H1 (cell line): Measurements from ENCODE around the gene TGM1. TPM values are rescaled to one million over a fixed set of nuclear protein-coding genes. Genes with fewer than 3 reads are reported as not detected.

ENCODE experiments used
- CTCF ChIA-PET: fragments of 300-600 bp; sonication (Branson Sonifier 250); formaldehyde crosslinking; loops from one replicate; lab custom pipeline; 2021; ENCODE audit not compliant: partially characterized antibody; lab: Charles Lee
- POLR2A ChIA-PET: fragments of 300-600 bp; sonication (Branson Sonifier 250); formaldehyde crosslinking; loops from one replicate; lab custom pipeline; 2021; ENCODE audit warnings: inconsistent platforms; ENCODE audit not compliant: partially characterized antibody; lab: Charles Lee
- DNase-seq, 2 experiments: peaks; one replicate each; pipeline versions ENCODE4 v3.0.0 to v3.0.0-alpha.2; 2010 to 2022; ENCODE audit warnings: low spot score in 2 of 2, low read depth in 1 of 2, mixed read lengths in 1 of 2
- FAIRE-seq: peaks from 2 replicates; lab custom pipeline; 2011; peaks lifted over from hg19 to GRCh38; lab: Jason Lieb, UNC
- H2AFZ ChIP-seq: 2 replicates; pipeline ENCODE4 v1.8.1; 2012; ENCODE audit warnings: low read length, inconsistent platforms
- H2AK5ac ChIP-seq: 2 replicates; pipeline ENCODE4 v1.6.1; 2013; ENCODE audit warnings: low read depth, low read length
- H2BK120ac ChIP-seq: replicated peaks from 2 replicates; pipeline ENCODE3; 2013; ENCODE audit warnings: low read depth, low read length, inconsistent platforms
- H2BK12ac ChIP-seq: 2 replicates; pipeline ENCODE4 v1.6.1; 2013; ENCODE audit warnings: low read depth, low read length
- H2BK15ac ChIP-seq: 2 replicates; pipeline ENCODE4 v1.6.1; 2013; ENCODE audit warnings: low read length
- H2BK20ac ChIP-seq: 2 replicates; pipeline ENCODE4 v1.6.1; 2013; ENCODE audit warnings: low read length
- H2BK5ac ChIP-seq: 2 replicates; pipeline ENCODE4 v1.6.1; 2013; ENCODE audit warnings: low read depth, low read length
- H3K14ac ChIP-seq: 2 replicates; pipeline ENCODE4 v1.6.1; 2013; ENCODE audit warnings: inconsistent platforms; ENCODE audit not compliant: insufficient read length
- H3K18ac ChIP-seq: 2 replicates; pipeline ENCODE4 v1.6.1; 2013; ENCODE audit warnings: low read length; ENCODE audit errors: extremely low read depth
- H3K23ac ChIP-seq: 2 replicates; pipeline ENCODE4 v1.6.1; 2013; ENCODE audit warnings: inconsistent platforms; ENCODE audit not compliant: insufficient read length
- H3K23me2 ChIP-seq: 2 replicates; pipeline ENCODE4 v1.6.1; 2013; ENCODE audit warnings: low read depth, low read length
- H3K27ac ChIP-seq: 2 replicates; pipeline ENCODE4 v1.6.1; 2011; ENCODE audit warnings: low read depth, low read length, inconsistent platforms
- H3K27me3 ChIP-seq, 4 experiments: replicated peaks in 1 of 4; 1 replicate in 1 of 4; 2 replicates in 3 of 4; pipeline versions ENCODE4 v1.6.1 to v1.8.1; 2011 to 2013; ENCODE audit warnings: low read length in 3 of 4, mild to moderate bottlenecking in 3 of 4, inconsistent platforms in 2 of 4, mixed read lengths in 2 of 4, moderate library complexity in 1 of 4; ENCODE audit not compliant: control insufficient read depth in 3 of 4, insufficient read depth in 3 of 4; ENCODE audit errors: extremely low read depth in 1 of 4
- H3K36me3 ChIP-seq, 4 experiments: 2 replicates each; pipeline versions ENCODE4 v1.6.1 to v1.8.1; 2011 to 2013; ENCODE audit warnings: mild to moderate bottlenecking in 4 of 4, low read length in 3 of 4, moderate library complexity in 2 of 4, control low read depth in 1 of 4, inconsistent platforms in 1 of 4; ENCODE audit not compliant: insufficient read depth in 4 of 4, control insufficient read depth in 2 of 4
- H3K4ac ChIP-seq: replicated peaks from 2 replicates; pipeline ENCODE3; 2013; ENCODE audit warnings: low read length, low read depth, mixed read lengths, inconsistent platforms; ENCODE audit not compliant: insufficient read length
- H3K4me1 ChIP-seq, 4 experiments: replicated peaks in 1 of 4; 1 replicate in 1 of 4; 2 replicates in 3 of 4; pipeline versions ENCODE4 v1.6.1 to v1.8.1; 2011 to 2013; ENCODE audit warnings: low read length in 3 of 4, inconsistent platforms in 2 of 4, mixed read lengths in 1 of 4; ENCODE audit not compliant: insufficient read depth in 4 of 4, control insufficient read depth in 3 of 4
- H3K4me2 ChIP-seq, 2 experiments: 2 replicates each; pipeline versions ENCODE4 v1.6.1 to v1.8.1; 2011 to 2013; ENCODE audit warnings: low read depth in 2 of 2, low read length in 2 of 2, control low read depth in 1 of 2, inconsistent platforms in 1 of 2, mild to moderate bottlenecking in 1 of 2; ENCODE audit not compliant: insufficient read depth in 1 of 2
- H3K4me3 ChIP-seq, 4 experiments: fragments of 200-600, 300-600 bp in 1 of 4; sonication (generic), shearing (Covaris generic), sonication (Bioruptor Twin) in 1 of 4; 2 replicates each; pipeline versions ENCODE4 v1.5.1 to v1.8.1; 2011 to 2016; ENCODE audit warnings: low read length in 4 of 4, low read depth in 3 of 4, control low read depth in 2 of 4, inconsistent platforms in 2 of 4, mild to moderate bottlenecking in 2 of 4, mixed read lengths in 1 of 4, moderate library complexity in 1 of 4; ENCODE audit not compliant: insufficient read depth in 2 of 4; ENCODE audit errors: extremely low read depth in 1 of 4
- H3K56ac ChIP-seq: replicated peaks from 2 replicates; pipeline ENCODE3; 2013; ENCODE audit warnings: low read depth, mild to moderate bottlenecking, mixed read lengths, low read length, inconsistent platforms; ENCODE audit not compliant: insufficient read length
- H3K79me1 ChIP-seq: 2 replicates; pipeline ENCODE4 v1.6.1; 2013; ENCODE audit warnings: low read depth, low read length, control low read depth
- H3K79me2 ChIP-seq, 2 experiments: 2 replicates each; pipeline versions ENCODE4 v1.6.1 to v1.8.1; 2012 to 2013; ENCODE audit warnings: low read length in 2 of 2, mild to moderate bottlenecking in 2 of 2, inconsistent platforms in 1 of 2; ENCODE audit not compliant: insufficient read depth in 2 of 2, control insufficient read depth in 1 of 2
- H3K9ac ChIP-seq, 4 experiments: replicated peaks in 1 of 4; 1 replicate in 1 of 4; 2 replicates in 3 of 4; pipeline versions ENCODE4 v1.6.1 to v1.8.1; 2011 to 2013; ENCODE audit warnings: low read depth in 3 of 4, low read length in 3 of 4, control low read depth in 2 of 4, mild to moderate bottlenecking in 2 of 4, moderate library complexity in 2 of 4, inconsistent platforms in 1 of 4; ENCODE audit errors: extremely low read depth in 1 of 4
- H3K9me3 ChIP-seq, 2 experiments: 2 replicates each; pipeline versions ENCODE4 v1.6.1 to v1.8.1; 2012 to 2013; ENCODE audit warnings: mild to moderate bottlenecking in 2 of 2, moderate library complexity in 2 of 2, control low read depth in 1 of 2, inconsistent platforms in 1 of 2, low read depth in 1 of 2, low read length in 1 of 2, mixed read lengths in 1 of 2; ENCODE audit not compliant: insufficient read depth in 2 of 2
- H4K20me1 ChIP-seq, 2 experiments: replicated peaks in 1 of 2; 2 replicates each; pipeline versions ENCODE3 to v1.8.1; 2011 to 2013; ENCODE audit warnings: inconsistent platforms in 2 of 2, low read length in 2 of 2, mild to moderate bottlenecking in 1 of 2; ENCODE audit not compliant: insufficient read depth in 2 of 2, control insufficient read depth in 1 of 2
- H4K5ac ChIP-seq: 2 replicates; pipeline ENCODE4 v1.6.1; 2013; ENCODE audit warnings: low read length, low read depth, mixed read lengths, inconsistent platforms; ENCODE audit not compliant: insufficient read length
- H4K8ac ChIP-seq: 2 replicates; pipeline ENCODE4 v1.8.0; 2013; ENCODE audit warnings: mild to moderate bottlenecking, moderate library complexity, low read length, inconsistent platforms; ENCODE audit not compliant: insufficient read depth; ENCODE audit errors: extremely low read depth
- H4K91ac ChIP-seq: replicated peaks from 2 replicates; pipeline ENCODE3; 2013; ENCODE audit warnings: low read length, mixed read lengths, inconsistent platforms; ENCODE audit not compliant: insufficient read length
- CBX8 ChIP-seq: fragments of 300-800, 300-1000 bp; sonication (generic); IDR thresholded peaks from 2 replicates; pipeline ENCODE4 v1.7.1; 2016; ENCODE audit warnings: low read depth, low read length, borderline replicate concordance
- RAD21 ChIP-seq, 2 experiments: IDR thresholded peaks in 1 of 2; conservative IDR thresholded peaks in 1 of 2; 2 replicates each; pipeline ENCODE4 v1.6.1; 2011; ENCODE audit warnings: low read depth in 2 of 2, low read length in 2 of 2, improper control_type of control experiment in 1 of 2, inconsistent platforms in 1 of 2, mild to moderate bottlenecking in 1 of 2, moderate library complexity in 1 of 2
- YY1 ChIP-seq: IDR thresholded peaks from 2 replicates; pipeline ENCODE4 v1.6.1; 2011; ENCODE audit warnings: low read depth, mild to moderate bottlenecking, low read length
- WGBS, 2 experiments: shearing (Covaris generic) in 1 of 2; methylation state at CpG; one replicate each; pipeline versions ENCODE4 v1.1.6 to v1.1.7; 2013 to 2015; ENCODE audit warnings: low lambda C conversion rate in 2 of 2, mixed read lengths in 2 of 2, inconsistent platforms in 1 of 2, low coverage in 1 of 2, missing lambda C conversion rate in 1 of 2; ENCODE audit not compliant: insufficient replicate concordance in 2 of 2, insufficient coverage in 1 of 2, insufficient read length in 1 of 2; ENCODE audit errors: extremely low coverage in 1 of 2, missing lambda C conversion rate in 1 of 2; 5-methylcytosine and 5-hydroxymethylcytosine counted together
- polyA plus RNA-seq, 7 experiments: library from polyadenylated mRNA; depleted of rRNA in 3 of 7; stranded (reverse) in 5 of 7; unstranded in 2 of 7; fragments of >200 nt in 5 of 7; fragments of 200-250 nt in 2 of 7; gene quantifications; 1 replicate in 5 of 7; 2 replicates in 1 of 7; 4 replicates in 1 of 7; pipeline versions ENCODE4 v1.2.1 to v1.2.3, GENCODE V29; 2011 to 2013; ENCODE audit warnings: missing spikeins in 2 of 7, mixed read lengths in 2 of 7
- total RNA-seq: library from RNA; stranded (reverse); fragmentation: NEBNext Ultra II Directional; extraction: Animal tissue kit (Norgen Biotek cat#: 25700); gene quantifications from 2 replicates; pipeline ENCODE4 v1.2.1, GENCODE V29; 2021
- TF ChIP-seq, protein P1 (sequence below), 3 experiments: IDR thresholded peaks; 1 replicate in 2 of 3; 2 replicates in 1 of 3; pipeline versions ENCODE4 v1.5.1 to v1.6.1; 2011; ENCODE audit warnings: low read length in 3 of 3, mild to moderate bottlenecking in 3 of 3, inconsistent platforms in 2 of 3, low read depth in 1 of 3, moderate library complexity in 1 of 3; ENCODE audit not compliant: insufficient read depth in 1 of 3; ENCODE audit errors: control extremely low read depth in 1 of 3

TGM1 gene
- total and polyA plus RNA-seq, 2 of the 8 experiments (the other 6 are each of a cell fraction or from before 2014, with no cell fraction given) = 1.8 to 2.2 TPM

DNA sequence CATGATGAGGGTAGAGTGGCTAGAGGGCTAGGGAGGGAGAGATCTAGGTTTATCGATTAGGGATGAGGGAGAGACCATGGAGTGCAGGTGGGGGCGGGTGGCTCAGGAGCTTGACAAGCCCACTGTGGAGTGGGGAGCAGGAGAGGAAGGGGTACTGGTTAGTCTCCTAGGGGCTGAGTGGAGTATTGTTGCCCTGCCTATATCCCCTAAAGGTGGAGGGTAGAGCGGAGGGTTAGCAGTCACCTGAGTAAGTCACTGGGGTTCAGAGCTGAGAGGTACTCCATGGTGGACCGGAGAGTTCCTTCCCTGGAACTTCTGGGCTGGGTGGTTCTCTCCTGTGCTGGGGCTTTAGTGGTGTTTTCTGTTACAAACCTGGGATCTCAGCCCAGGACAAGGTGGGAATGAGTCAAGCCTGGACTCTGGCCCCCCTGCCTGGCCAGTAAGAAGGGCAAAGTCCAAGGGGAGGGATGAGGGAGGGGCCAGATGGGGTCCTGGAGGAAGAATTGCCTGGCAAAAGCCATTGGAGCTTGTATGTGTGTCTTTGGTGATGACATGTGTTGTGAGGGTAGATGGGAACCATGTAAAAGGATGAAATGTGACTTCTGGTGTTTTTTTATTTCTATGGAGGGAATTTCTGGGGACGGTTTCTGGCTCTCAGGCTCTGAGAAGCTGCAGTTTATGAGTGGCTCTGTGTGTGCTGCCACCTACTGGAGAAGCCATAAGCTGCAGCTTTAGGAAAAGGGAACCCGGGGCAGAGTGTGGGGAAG is 44.8 kb upstream of the TGM1 start, which contains the start of gene CIDEB:
TSS of gene CIDEB (minus strand) at position 403 of the 767 bp plus-strand sequence. CDS start at position 284, 119 bp downstream.
- no peaks in the 10 kb centered on the region for H3K79me1 ChIP-seq
- no peak within 1 kb of the TSS for H2AK5ac ChIP-seq
- WGBS, 2 experiments = 72% methylated on average over 6 of the region's 6 CpGs; no CpG with 5 or more reads in 1 of the 2 experiments
- no peaks in the 10 kb centered on the region for H3K79me2 ChIP-seq
- no peak within 1 kb of the TSS for H3K9ac ChIP-seq
- no peak within 1 kb of the TSS for H4K8ac ChIP-seq
- no peak within 1 kb of the TSS for H3K18ac ChIP-seq
- no peak within 1 kb of the TSS for H3K4ac ChIP-seq
- H2BK5ac ChIP-seq = no peak within 1 kb of the TSS
- H3K36me3 ChIP-seq = peaks cover 20 to 37% (median 28%) of the 10 kb centered on the region in 4 experiments
- H3K27ac ChIP-seq = no peak within 1 kb of the TSS
- H3K4me1 ChIP-seq = no peaks in the 10 kb centered on the region
- H3K9me3 ChIP-seq = no peaks in the 10 kb centered on the region
- no peak within 1 kb of the TSS for H2BK12ac ChIP-seq
- no peak within 1 kb of the TSS for H4K91ac ChIP-seq
- H3K23ac ChIP-seq = no peak within 1 kb of the TSS
- no peak within 1 kb of the TSS for H3K4me3 ChIP-seq
- DNase-seq (peak in 1 of 2 experiments; percentile 86), FAIRE-seq (no peak)
- TF ChIP-seq, protein P1, sequence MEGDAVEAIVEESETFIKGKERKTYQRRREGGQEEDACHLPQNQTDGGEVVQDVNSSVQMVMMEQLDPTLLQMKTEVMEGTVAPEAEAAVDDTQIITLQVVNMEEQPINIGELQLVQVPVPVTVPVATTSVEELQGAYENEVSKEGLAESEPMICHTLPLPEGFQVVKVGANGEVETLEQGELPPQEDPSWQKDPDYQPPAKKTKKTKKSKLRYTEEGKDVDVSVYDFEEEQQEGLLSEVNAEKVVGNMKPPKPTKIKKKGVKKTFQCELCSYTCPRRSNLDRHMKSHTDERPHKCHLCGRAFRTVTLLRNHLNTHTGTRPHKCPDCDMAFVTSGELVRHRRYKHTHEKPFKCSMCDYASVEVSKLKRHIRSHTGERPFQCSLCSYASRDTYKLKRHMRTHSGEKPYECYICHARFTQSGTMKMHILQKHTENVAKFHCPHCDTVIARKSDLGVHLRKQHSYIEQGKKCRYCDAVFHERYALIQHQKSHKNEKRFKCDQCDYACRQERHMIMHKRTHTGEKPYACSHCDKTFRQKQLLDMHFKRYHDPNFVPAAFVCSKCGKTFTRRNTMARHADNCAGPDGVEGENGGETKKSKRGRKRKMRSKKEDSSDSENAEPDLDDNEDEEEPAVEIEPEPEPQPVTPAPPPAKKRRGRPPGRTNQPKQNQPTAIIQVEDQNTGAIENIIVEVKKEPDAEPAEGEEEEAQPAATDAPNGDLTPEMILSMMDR (IDR thresholded peaks at IDR 0.05; ENCODE audit: control extremely low read depth in 1 of 3, insufficient read depth in 1 of 3, low read depth in 1 of 3, low read length in 3 of 3) = peak; percentile 73 to 86 (median 76)
- TF ChIP-seq RAD21 (IDR thresholded peaks at IDR 0.05 in 1 of 2, conservative IDR thresholded peaks at IDR 0.05 in 1 of 2; ENCODE audit: low read depth in 2 of 2, low read length in 2 of 2) (peak; percentile 45 to 64; a peak in 3 of 4 replicates), YY1 (0 out of 2 replicates have a peak, but pooled peaks have one; percentile 34), CBX8 (no peak)
- H3K56ac ChIP-seq = no peak within 1 kb of the TSS
- no peaks in the 10 kb centered on the region for H3K27me3 ChIP-seq
- peaks cover 1% of the 10 kb centered on the region; the same call in 1 of the 2 replicates for H3K23me2 ChIP-seq
- H2AFZ ChIP-seq = no peak within 1 kb of the TSS
- H2BK15ac ChIP-seq = no peak within 1 kb of the TSS
- POLR2A ChIA-PET = interaction anchor here (0.6 to 3.0 kb wide), 18 partner anchors 9 to 223 kb away, joined by 3 to 18 read pairs (median 4); partner anchors contain the start of genes ADCY4, DHRS1, MDP1 and NOP9
- CTCF ChIA-PET = interaction anchor here (0.6 to 15.8 kb wide), 48 partner anchors 9 to 819 kb away, joined by 3 to 173 read pairs (median 4); partner anchors contain the start of genes ADCY4, CBLN3, CHMP4A and DHRS1
- H4K20me1 ChIP-seq = peaks cover 2 to 6% of the 10 kb centered on the region in 2 experiments
- H4K5ac ChIP-seq = no peak within 1 kb of the TSS
- H3K14ac ChIP-seq = no peak within 1 kb of the TSS
- H3K4me2 ChIP-seq = no peak within 1 kb of the TSS
- no peak within 1 kb of the TSS for H2BK120ac ChIP-seq
- no peak within 1 kb of the TSS for H2BK20ac ChIP-seq
